Karpas-422 (cell line): ENCODE measurements around the gene SAFB2. TPM values are rescaled to one million over a fixed set of nuclear protein-coding genes. Genes with fewer than 3 reads are reported as not detected.

Source experiments
- DNase-seq: peaks from one replicate; pipeline ENCODE4 v3.0.0-alpha.2; 2015
- H2AFZ ChIP-seq: fragments of 200-600 bp; sonication (generic); 2 replicates; pipeline ENCODE4 v1.6.1; 2014; ENCODE audit warnings: antibody characterized with exemption, low read length, mixed read lengths
- H3K27ac ChIP-seq: fragments of 200-600 bp; sonication (generic); 2 replicates; pipeline ENCODE4 v1.5.1; 2014; ENCODE audit warnings: mild to moderate bottlenecking, low read length, moderate library complexity
- H3K27me3 ChIP-seq: fragments of 200-600 bp; sonication (generic); 2 replicates; pipeline ENCODE4 v1.6.1; 2014; ENCODE audit warnings: low read length, mixed read lengths
- H3K36me3 ChIP-seq: fragments of 200-600 bp; sonication (generic); 2 replicates; pipeline ENCODE4 v1.6.1; 2014; ENCODE audit warnings: low read length, mixed read lengths; ENCODE audit not compliant: insufficient read depth
- H3K4me1 ChIP-seq: fragments of 200-600 bp; sonication (generic); 2 replicates; pipeline ENCODE4 v1.6.1; 2014; ENCODE audit warnings: mild to moderate bottlenecking, low read length, mixed read lengths
- H3K4me2 ChIP-seq: fragments of 200-600 bp; sonication (generic); 2 replicates; pipeline ENCODE4 v1.6.1; 2014; ENCODE audit warnings: low read length, low read depth, mild to moderate bottlenecking; ENCODE audit not compliant: poor library complexity, severe bottlenecking
- H3K4me3 ChIP-seq: fragments of 200-600 bp; sonication (generic); 2 replicates; pipeline ENCODE4 v1.5.1; 2014; ENCODE audit warnings: mild to moderate bottlenecking, antibody characterized with exemption, low read length, mixed read lengths
- H3K79me2 ChIP-seq: fragments of 200-600 bp; sonication (generic); 2 replicates; pipeline ENCODE4 v1.6.1; 2014; ENCODE audit warnings: mild to moderate bottlenecking, low read length, mixed read lengths
- H3K9ac ChIP-seq: fragments of 200-600 bp; sonication (generic); 2 replicates; pipeline ENCODE4 v1.6.0; 2014; ENCODE audit warnings: low read length
- H3K9me2 ChIP-seq: fragments of 200-600 bp; sonication (generic), shearing (Covaris generic); replicated peaks from 2 replicates; pipeline ENCODE4 v1.6.0; 2014; ENCODE audit warnings: mild to moderate bottlenecking, low read length, moderate library complexity; ENCODE audit not compliant: insufficient read depth
- H3K9me3 ChIP-seq: fragments of 300-700, 200-600 bp; sonication (generic); 2 replicates; pipeline ENCODE4 v1.6.1; 2014; ENCODE audit warnings: low read length, mixed read lengths
- H4K20me1 ChIP-seq: fragments of 200-600 bp; sonication (generic); 2 replicates; pipeline ENCODE4 v1.6.1; 2014; ENCODE audit warnings: mild to moderate bottlenecking, antibody characterized with exemption, low read length, low read depth; ENCODE audit not compliant: insufficient read depth
- total RNA-seq: library from RNA; depleted of rRNA; stranded (reverse); fragments of >200 nt; shearing (Covaris generic); gene quantifications from 2 replicates; pipeline ENCODE4 v1.2.3, GENCODE V29; 2014; ENCODE audit warnings: low replicate concordance

Gene SAFB2
- total RNA-seq, 1 experiment from 2014 or later = 40.3 TPM

DNA sequence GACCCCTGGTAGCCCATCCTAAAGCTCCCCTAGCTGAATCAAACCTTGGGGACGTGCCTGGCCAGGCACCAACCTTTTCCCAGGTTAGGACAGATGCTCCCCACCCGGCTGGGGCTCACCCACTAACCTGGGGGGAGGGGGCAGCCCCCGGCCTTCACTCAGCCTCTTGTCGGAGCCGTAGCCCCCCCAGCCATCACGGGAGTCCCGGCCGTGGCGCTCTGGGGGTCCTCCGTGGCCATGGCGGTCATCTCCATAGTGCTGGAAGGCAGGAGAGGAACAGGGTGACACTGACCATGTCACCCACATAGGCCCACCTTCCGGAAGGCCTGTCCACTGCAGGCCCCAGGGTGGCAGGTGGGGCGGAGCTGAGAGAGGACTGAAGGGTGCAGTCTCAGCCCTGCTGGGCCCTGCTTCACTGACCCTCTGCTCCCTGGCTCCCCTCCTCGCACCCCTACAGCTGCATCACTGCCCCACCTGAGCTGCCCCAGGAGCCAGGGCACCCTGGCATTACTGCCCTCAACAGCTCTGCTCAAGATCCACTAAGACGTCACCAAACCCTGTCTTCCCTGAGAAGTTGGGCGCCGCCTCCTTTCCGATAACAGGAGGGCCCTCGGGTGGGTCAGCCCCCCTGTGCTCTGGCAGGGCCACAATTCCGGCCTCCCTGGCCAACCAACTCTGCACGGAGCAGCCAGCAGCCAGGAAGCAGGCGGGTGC lies 32.3 kb downstream of the SAFB2 start:
- no peaks in the 10 kb centered on the region for H3K27me3 ChIP-seq
- H2AFZ ChIP-seq = no peak overlapping the region
- H3K9me3 ChIP-seq = no peaks in the 10 kb centered on the region

DNA sequence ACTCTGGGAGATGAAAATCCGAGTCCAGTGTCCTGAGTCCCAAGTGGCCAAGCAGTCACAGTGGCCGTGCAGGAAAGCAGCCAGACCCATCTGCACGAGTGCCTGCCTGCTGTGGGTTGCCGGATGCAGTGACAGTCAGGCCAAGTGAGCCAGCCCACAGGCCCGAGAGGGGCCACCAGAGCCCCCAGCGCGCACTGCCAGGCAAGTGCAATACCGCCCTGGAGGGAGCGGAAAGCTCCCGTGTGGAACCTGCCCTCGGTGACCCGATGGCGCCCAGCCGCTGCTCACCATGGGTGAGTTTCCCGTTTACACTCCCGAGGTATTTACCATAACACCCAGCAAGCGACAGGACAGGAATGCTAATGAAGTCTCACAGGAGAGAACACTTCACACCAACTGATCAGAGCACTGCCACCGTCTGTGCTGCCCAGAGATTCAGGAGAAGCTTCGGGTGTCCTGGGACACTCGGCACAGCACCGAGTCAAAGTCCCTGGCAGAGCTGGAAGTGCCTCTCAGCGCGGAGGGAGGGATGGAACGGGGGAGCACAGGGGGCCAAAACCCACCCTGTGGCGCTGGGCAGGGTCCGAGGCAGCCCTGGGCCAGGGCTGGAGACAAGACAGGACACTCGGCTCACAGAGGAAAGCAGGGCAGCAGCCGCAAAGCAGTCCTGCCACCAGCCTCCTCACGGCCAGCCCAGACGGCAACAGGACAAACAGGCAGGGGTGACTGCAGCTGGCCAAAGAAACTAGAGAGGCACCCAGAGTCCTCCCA lies 33.5 kb downstream of the SAFB2 start:
- no peaks in the 10 kb centered on the region for H3K9me2 ChIP-seq
- no peak overlapping the region for H3K4me2 ChIP-seq
- H4K20me1 ChIP-seq = no peaks in the 10 kb centered on the region; the same call in none of the 2 replicates
- H3K36me3 ChIP-seq = peaks cover 12% of the 10 kb centered on the region
- no peak overlapping the region for H2AFZ ChIP-seq
- no peak for DNase-seq
- no peaks in the 10 kb centered on the region for H3K27me3 ChIP-seq
- no peak overlapping the region for H3K9ac ChIP-seq
- H3K4me3 ChIP-seq = no peak overlapping the region
- no peak overlapping the region for H3K27ac ChIP-seq
- H3K79me2 ChIP-seq = no peaks in the 10 kb centered on the region; the same call in 1 of the 2 replicates
- H3K9me3 ChIP-seq = no peaks in the 10 kb centered on the region
- H3K4me1 ChIP-seq = no peaks in the 10 kb centered on the region

More for the DNA sequence above, 32.3 kb downstream of the SAFB2 start:
- no peaks in the 10 kb centered on the region for H3K9me2 ChIP-seq
- H3K4me3 ChIP-seq = no peak overlapping the region
- no peak overlapping the region for H3K9ac ChIP-seq
- peaks cover 2% of the 10 kb centered on the region for H4K20me1 ChIP-seq
- no peak overlapping the region for H3K27ac ChIP-seq
- peaks cover 14% of the 10 kb centered on the region for H3K36me3 ChIP-seq
- H3K4me2 ChIP-seq = no peak overlapping the region
- no peak for DNase-seq
- H3K79me2 ChIP-seq = no peaks in the 10 kb centered on the region; the same call in 1 of the 2 replicates
- no peaks in the 10 kb centered on the region for H3K4me1 ChIP-seq

DNA sequence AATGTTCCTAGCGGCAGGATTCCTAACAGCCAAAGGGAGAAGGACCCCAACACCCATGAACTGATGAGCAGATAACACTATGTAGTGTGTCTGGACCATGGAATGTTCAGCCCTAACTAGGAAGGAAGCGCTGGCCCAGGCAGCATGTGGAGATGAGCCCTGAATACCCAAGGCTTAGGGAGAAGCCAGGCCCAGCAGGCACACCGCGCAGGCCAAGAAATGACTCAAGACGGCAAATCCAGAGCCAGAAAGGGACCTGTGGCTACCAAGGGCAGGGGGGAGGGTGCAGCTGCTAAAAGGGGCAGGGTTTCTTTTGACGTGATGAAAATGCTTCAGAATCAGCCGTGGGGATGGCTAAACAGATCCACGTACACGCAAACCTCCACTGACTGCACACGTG lies 34.1 kb downstream of the SAFB2 start:
- H3K9me2 ChIP-seq = no peaks in the 10 kb centered on the region
- no peaks in the 10 kb centered on the region for H3K27me3 ChIP-seq
- no peak overlapping the region for H2AFZ ChIP-seq
- no peak overlapping the region for H3K9ac ChIP-seq
- H3K4me2 ChIP-seq = no peak overlapping the region
- H3K4me1 ChIP-seq = no peaks in the 10 kb centered on the region
- H4K20me1 ChIP-seq = no peaks in the 10 kb centered on the region; the same call in none of the 2 replicates
- no peaks in the 10 kb centered on the region for H3K9me3 ChIP-seq
- H3K4me3 ChIP-seq = no peak overlapping the region
- no peak overlapping the region for H3K27ac ChIP-seq
- H3K36me3 ChIP-seq = peaks cover 12% of the 10 kb centered on the region
- no peaks in the 10 kb centered on the region; the same call in 1 of the 2 replicates for H3K79me2 ChIP-seq
- no peak for DNase-seq

DNA sequence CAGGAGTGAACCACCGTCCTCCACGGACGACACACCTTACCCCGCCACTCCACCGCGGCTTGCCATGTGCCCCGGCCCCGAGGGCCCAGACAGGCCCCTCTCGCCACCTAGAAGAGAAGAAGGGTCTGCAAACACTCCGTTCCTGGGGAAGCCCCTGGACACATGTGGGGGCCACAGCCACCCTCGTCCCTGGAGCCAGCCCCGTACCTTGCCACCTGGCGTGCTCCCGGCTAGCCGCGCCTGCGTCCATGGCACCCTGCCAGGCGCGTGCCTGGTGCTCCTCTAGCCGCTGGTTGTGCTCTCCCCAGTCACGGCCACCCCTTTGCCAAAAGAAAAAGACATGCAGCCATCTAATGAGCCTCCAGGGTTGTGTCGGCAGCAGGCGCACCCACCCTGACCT lies 34.9 kb downstream of the SAFB2 start:
- Histone ChIP-seq H3K79me2 (no peaks in the 10 kb centered on the region), H3K4me3 (no peak overlapping the region), H3K9ac (no peak overlapping the region), H3K27me3 (no peaks in the 10 kb centered on the region), H3K36me3 (peaks cover 12% of the 10 kb centered on the region), H3K9me3 (no peaks in the 10 kb centered on the region), H3K4me2 (no peak overlapping the region), H3K27ac (no peak overlapping the region), H2AFZ (no peak overlapping the region), H3K9me2 (no peaks in the 10 kb centered on the region), H4K20me1 (no peaks in the 10 kb centered on the region; the same call in none of the 2 replicates), H3K4me1 (no peaks in the 10 kb centered on the region)
- DNase-seq = no peak

DNA sequence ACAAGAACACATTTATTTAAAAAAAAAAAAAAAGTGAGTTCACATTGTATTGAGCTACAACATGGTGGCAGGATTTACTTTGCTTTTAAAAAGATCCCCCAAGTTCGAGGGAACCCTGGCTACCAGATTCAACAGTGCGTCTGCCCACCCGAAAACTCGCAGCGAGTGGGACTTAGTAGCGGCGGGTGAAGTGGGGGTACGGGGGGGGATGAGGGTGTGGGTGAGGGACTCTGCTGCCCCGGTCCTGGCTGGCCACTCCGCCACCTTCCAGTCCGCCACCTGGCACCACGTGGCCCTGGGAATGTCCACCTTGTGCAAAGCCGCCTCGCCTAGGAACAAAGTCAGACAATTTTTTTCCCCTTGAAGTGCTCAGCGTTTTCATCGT lies 35.5 kb downstream of the SAFB2 start:
- H3K79me2 ChIP-seq = no peaks in the 10 kb centered on the region
- no peak overlapping the region for H3K4me2 ChIP-seq
- H3K4me1 ChIP-seq = no peaks in the 10 kb centered on the region
- no peak overlapping the region for H3K27ac ChIP-seq
- no peak overlapping the region for H3K4me3 ChIP-seq
- H3K27me3 ChIP-seq = no peaks in the 10 kb centered on the region
- H2AFZ ChIP-seq = no peak overlapping the region
- peaks cover 8% of the 10 kb centered on the region for H3K36me3 ChIP-seq
- no peaks in the 10 kb centered on the region; the same call in none of the 2 replicates for H4K20me1 ChIP-seq
- no peaks in the 10 kb centered on the region for H3K9me2 ChIP-seq
- H3K9ac ChIP-seq = no peak overlapping the region
- DNase-seq = no peak
- H3K9me3 ChIP-seq = no peaks in the 10 kb centered on the region

DNA sequence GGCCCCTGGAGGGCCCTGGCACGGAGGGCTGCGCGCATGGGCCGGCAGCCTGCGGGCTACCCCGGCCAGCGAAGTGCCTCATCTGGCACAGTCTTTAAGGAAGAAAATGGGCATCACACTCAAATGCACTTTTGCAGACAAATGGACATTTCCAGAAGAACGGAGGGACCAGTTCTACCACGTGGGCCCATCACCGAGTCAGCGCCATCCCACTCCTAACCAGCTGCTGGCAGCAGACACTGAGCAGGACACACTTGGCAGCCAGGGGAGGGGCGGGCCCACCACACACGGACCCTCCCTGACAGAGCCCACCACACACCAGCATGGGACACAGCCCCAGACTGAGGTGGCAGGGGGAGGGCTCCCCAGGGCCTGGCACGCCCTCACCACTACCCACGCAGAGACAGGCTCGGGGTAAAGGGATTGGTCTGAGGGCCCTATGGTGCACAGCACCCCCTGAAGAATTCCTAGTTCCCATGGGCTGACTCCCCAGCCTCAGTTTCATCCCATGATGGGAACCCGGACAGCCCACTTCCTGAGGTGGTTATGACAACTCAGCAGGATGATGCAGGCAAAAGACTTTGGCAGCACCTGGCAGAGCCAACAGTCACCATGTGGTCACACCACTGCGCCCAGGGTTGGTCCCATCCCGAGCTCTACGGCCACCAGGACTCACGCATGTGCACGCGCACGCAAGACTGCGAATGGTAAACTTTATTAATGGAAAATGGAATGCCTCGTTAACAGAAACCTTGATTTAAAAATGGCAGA lies 36.1 kb downstream of the SAFB2 start:
- no peaks in the 10 kb centered on the region for H3K27me3 ChIP-seq
- no peak overlapping the region for H3K4me3 ChIP-seq
- no peak overlapping the region for H3K9ac ChIP-seq
- no peaks in the 10 kb centered on the region for H3K79me2 ChIP-seq
- no peaks in the 10 kb centered on the region for H3K9me3 ChIP-seq
- H4K20me1 ChIP-seq = no peaks in the 10 kb centered on the region; the same call in none of the 2 replicates
- no peak overlapping the region for H3K27ac ChIP-seq
- H3K9me2 ChIP-seq = no peaks in the 10 kb centered on the region
- DNase-seq = no peak
- H3K4me1 ChIP-seq = no peaks in the 10 kb centered on the region
- no peak overlapping the region for H3K4me2 ChIP-seq
- peaks cover 7% of the 10 kb centered on the region for H3K36me3 ChIP-seq
- no peak overlapping the region for H2AFZ ChIP-seq

DNA sequence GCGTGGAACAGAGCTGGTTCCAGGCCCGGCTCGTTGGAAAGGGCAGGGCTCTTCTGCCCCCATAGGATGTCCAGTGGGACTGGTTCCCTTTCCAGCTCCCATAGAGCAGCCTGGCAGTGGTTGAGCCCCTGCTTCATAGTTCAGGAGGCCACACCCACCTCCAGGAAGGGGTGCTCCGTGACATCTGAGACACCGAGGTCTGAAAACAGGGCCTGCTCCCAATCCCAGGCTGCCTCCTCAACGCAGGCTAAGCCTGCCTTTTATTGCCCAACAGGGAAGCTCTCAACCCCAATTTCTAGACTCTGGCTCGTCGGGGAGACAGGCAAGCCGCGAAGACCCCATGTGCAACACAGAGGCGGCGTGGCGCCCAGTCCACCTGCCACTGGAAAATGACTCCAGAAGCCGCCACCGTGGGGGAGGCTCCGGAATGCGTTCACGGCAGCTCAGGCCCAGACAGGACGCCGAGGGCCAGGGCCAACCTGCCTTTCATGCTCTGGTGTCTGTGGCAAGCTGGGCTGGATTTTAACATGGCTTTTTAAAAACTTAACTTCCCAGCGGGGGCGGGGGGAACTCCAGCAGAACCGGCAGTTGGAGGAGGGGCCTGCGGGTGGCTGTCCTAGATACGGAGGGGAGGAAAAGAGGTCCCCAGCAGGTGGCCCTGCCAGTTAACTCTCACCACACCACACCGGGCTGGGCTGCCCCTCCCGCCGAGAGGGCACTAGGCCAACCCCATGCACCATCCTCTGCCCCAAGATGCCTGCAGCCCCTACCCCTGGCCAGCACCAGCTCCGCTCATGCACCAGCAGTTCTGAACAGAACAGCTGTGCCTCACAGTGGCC lies 36.9 kb downstream of the SAFB2 start:
- H3K9ac ChIP-seq = no peak overlapping the region
- no peaks in the 10 kb centered on the region for H3K79me2 ChIP-seq
- no peak for DNase-seq
- no peak overlapping the region for H2AFZ ChIP-seq
- H3K36me3 ChIP-seq = peaks cover 7% of the 10 kb centered on the region
- H3K27me3 ChIP-seq = no peaks in the 10 kb centered on the region
- H3K9me3 ChIP-seq = no peaks in the 10 kb centered on the region
- no peak overlapping the region for H3K4me3 ChIP-seq
- no peak overlapping the region for H3K27ac ChIP-seq
- H3K4me2 ChIP-seq = no peak overlapping the region
- H3K4me1 ChIP-seq = no peaks in the 10 kb centered on the region
- H3K9me2 ChIP-seq = no peaks in the 10 kb centered on the region
- no peaks in the 10 kb centered on the region; the same call in 1 of the 2 replicates for H4K20me1 ChIP-seq
